WTC11 (cell line): Measurements from ENCODE around the gene BATF2. TPM values are rescaled to one million over a fixed set of nuclear protein-coding genes. Genes with fewer than 3 reads are reported as not detected.

Source experiments
- AR ChIP-seq: fragments of 250-450 bp; sonication (Bioruptor Pico); IDR thresholded peaks from 2 replicates; pipeline ENCODE4 v1.9.0; 2021; ENCODE audit warnings: mild to moderate bottlenecking
- ATF6 ChIP-seq: sonication (generic); formaldehyde crosslinking; IDR thresholded peaks from 2 replicates; pipeline ENCODE4 v1.8.1; 2023; ENCODE audit warnings: mild to moderate bottlenecking, missing genetic modification reagents
- CDX4 ChIP-seq: fragments of 250-450 bp; sonication (Bioruptor Pico); IDR thresholded peaks from 2 replicates; pipeline ENCODE4 v1.9.0; 2021; ENCODE audit warnings: moderate library complexity, mild to moderate bottlenecking, inconsistent platforms, borderline replicate concordance
- FOXJ3 ChIP-seq: sonication (generic); formaldehyde crosslinking; IDR thresholded peaks from 2 replicates; pipeline ENCODE4 v1.9.0; 2021; ENCODE audit warnings: missing genetic modification reagents, mild to moderate bottlenecking, borderline replicate concordance
- FOXP1 ChIP-seq: sonication (generic); formaldehyde crosslinking; IDR thresholded peaks from 2 replicates; pipeline ENCODE4 v1.8.0; 2022; ENCODE audit warnings: missing genetic modification reagents, mild to moderate bottlenecking, moderate library complexity, borderline replicate concordance
- GABPB1 ChIP-seq: sonication (generic); formaldehyde crosslinking; IDR thresholded peaks from 2 replicates; pipeline ENCODE4 v1.8.1; 2023; ENCODE audit warnings: mild to moderate bottlenecking, missing genetic modification reagents
- HMGXB4 ChIP-seq: sonication (generic); formaldehyde crosslinking; IDR thresholded peaks from 2 replicates; pipeline ENCODE4 v1.8.1; 2023; ENCODE audit warnings: mild to moderate bottlenecking, moderate library complexity, missing genetic modification reagents
- IRF1 ChIP-seq: sonication (generic); formaldehyde crosslinking; IDR thresholded peaks from 2 replicates; pipeline ENCODE4 v1.8.0; 2023; ENCODE audit warnings: missing genetic modification reagents
- RELA ChIP-seq: sonication (generic); formaldehyde crosslinking; IDR thresholded peaks from 2 replicates; pipeline ENCODE4 v1.8.1; 2022; ENCODE audit warnings: missing genetic modification reagents, mild to moderate bottlenecking, borderline replicate concordance
- RORB ChIP-seq: fragments of 250-450 bp; sonication (Bioruptor Pico); IDR thresholded peaks from 2 replicates; pipeline ENCODE4 v1.9.0; 2021; ENCODE audit warnings: mild to moderate bottlenecking
- SMAD4 ChIP-seq: sonication (generic); formaldehyde crosslinking; IDR thresholded peaks from 2 replicates; pipeline ENCODE4 v1.8.0; 2022; ENCODE audit warnings: mild to moderate bottlenecking, missing genetic modification reagents
- SP1 ChIP-seq: sonication (generic); formaldehyde crosslinking; conservative IDR thresholded peaks from 2 replicates; pipeline ENCODE4 v1.8.1; 2022; ENCODE audit warnings: missing genetic modification reagents
- ZNF121 ChIP-seq: sonication (generic); formaldehyde crosslinking; IDR thresholded peaks from 2 replicates; pipeline ENCODE4 v1.8.0; 2023; ENCODE audit warnings: missing genetic modification reagents
- ZNF138 ChIP-seq: sonication (generic); formaldehyde crosslinking; conservative IDR thresholded peaks from 2 replicates; pipeline ENCODE4 v1.8.1; 2022; ENCODE audit warnings: mild to moderate bottlenecking, moderate library complexity, missing genetic modification reagents
- ZNF416 ChIP-seq: fragments of 250-450 bp; sonication (Bioruptor Pico); IDR thresholded peaks from 2 replicates; pipeline ENCODE4 v1.9.0; 2021; ENCODE audit warnings: mild to moderate bottlenecking, inconsistent platforms
- ZNF425 ChIP-seq: fragments of 250-450 bp; sonication (Bioruptor Pico); conservative IDR thresholded peaks from 2 replicates; pipeline ENCODE4 v1.9.0; 2021; ENCODE audit warnings: mild to moderate bottlenecking
- ZNF512 ChIP-seq: sonication (generic); formaldehyde crosslinking; IDR thresholded peaks from 2 replicates; pipeline ENCODE4 v1.8.1; 2022; ENCODE audit warnings: missing genetic modification reagents, borderline replicate concordance
- ZNF532 ChIP-seq: fragments of 250-450 bp; sonication (Bioruptor Pico); IDR thresholded peaks from 2 replicates; pipeline ENCODE4 v1.9.0; 2021; ENCODE audit warnings: mild to moderate bottlenecking, borderline replicate concordance
- ZNF671 ChIP-seq: fragments of 250-450 bp; sonication (Bioruptor Pico); IDR thresholded peaks from 2 replicates; pipeline ENCODE4 v1.8.0; 2021; ENCODE audit warnings: mild to moderate bottlenecking
- total RNA-seq: library from RNA; stranded (reverse); gene quantifications from 3 replicates; pipeline ENCODE4 v1.2.3, GENCODE V29; 2021

Gene BATF2
- total RNA-seq, 1 experiment from 2014 or later = 1.3 TPM

- no peak; the same call in 1 of the 2 replicates for TF ChIP-seq GABPB1 (CRISPR knock-in tag)
- peak; percentile 75; the same call in 1 of the 2 replicates for TF ChIP-seq RELA (CRISPR knock-in tag)
- TF ChIP-seq ATF6 = no peak
- TF ChIP-seq ZNF121 (CRISPR knock-in tag) = no peak
- no peak for TF ChIP-seq CDX4 (CRISPR knock-in tag)
- no peak for TF ChIP-seq ZNF532
- TF ChIP-seq SP1 (CRISPR knock-in tag) = peak; percentile 36; the same call in 1 of the 2 replicates
- TF ChIP-seq ZNF671 (CRISPR knock-in tag) = no peak
- no peak for TF ChIP-seq FOXJ3
- TF ChIP-seq FOXP1 (CRISPR knock-in tag) = peak; percentile 47; the same call in 1 of the 2 replicates
- TF ChIP-seq SMAD4 (CRISPR knock-in tag) = no peak
- TF ChIP-seq AR (CRISPR knock-in tag) = no peak
- TF ChIP-seq IRF1 (CRISPR knock-in tag) = no peak
- peak; percentile 96 for TF ChIP-seq HMGXB4 (CRISPR knock-in tag)
- no peak for TF ChIP-seq ZNF138 (CRISPR knock-in tag)
- no peak for TF ChIP-seq ZNF425
- TF ChIP-seq ZNF512 = no peak
- no peak for TF ChIP-seq ZNF416 (CRISPR knock-in tag)
- TF ChIP-seq RORB = no peak
Observed at GRCh38 chr11:65013888-65014725, 17.3 kb upstream of the BATF2 start, which contains the start of gene ARL2 (continued).
